ENCODE results near the gene ARMC12. TPM values are rescaled to one million over a fixed set of nuclear protein-coding genes. Genes with fewer than 3 reads are reported as not detected.
A peak's percentile ranks its signal among the peaks of the same experiment; 100 is the strongest.

ARMC12 gene
- total and polyA plus RNA-seq, 2 of the 13 experiments (the other 11 are each of a cell fraction or from before 2014, with no cell fraction given) = 1.3 TPM; not detected in 1

GRCh38 chr6:35722121-35722761 lies 14.6 kb upstream of the ARMC12 start (continued):
- TF ChIP-seq POGZ (CRISPR knock-in tag; IDR thresholded peaks at IDR 0.05) = no peak
- 0 out of 2 replicates have a peak, but pooled peaks have one; percentile 23 for TF ChIP-seq ZNF768 (CRISPR knock-in tag; IDR thresholded peaks at IDR 0.05)
- TF ChIP-seq IKZF5 (CRISPR knock-in tag; IDR thresholded peaks at IDR 0.05) = 0 out of 2 replicates have a peak, but pooled peaks have one; percentile 28
- TF ChIP-seq ZNF510 (CRISPR knock-in tag; IDR thresholded peaks at IDR 0.05; ENCODE audit: low read depth) = no peak; the same call in 1 of the 2 replicates
- peak; percentile 25; the same call in 1 of the 2 replicates for TF ChIP-seq ZNF766 (CRISPR knock-in tag; IDR thresholded peaks at IDR 0.05; ENCODE audit: borderline replicate concordance)
- no peak for TF ChIP-seq ZNF337 (CRISPR knock-in tag; IDR thresholded peaks at IDR 0.05; ENCODE audit: borderline replicate concordance, low read depth)
- no peak for TF ChIP-seq THAP11 (CRISPR knock-in tag; IDR thresholded peaks at IDR 0.05)
- TF ChIP-seq ZNF660 (CRISPR knock-in tag; IDR thresholded peaks at IDR 0.05; ENCODE audit: borderline replicate concordance, low read depth) = no peak
- TF ChIP-seq ZNF441 (CRISPR knock-in tag; IDR thresholded peaks at IDR 0.05; ENCODE audit: borderline replicate concordance) = 0 out of 2 replicates have a peak, but pooled peaks have one; percentile 53
- no peak for TF ChIP-seq ZIK1 (CRISPR knock-in tag; IDR thresholded peaks at IDR 0.05; ENCODE audit: borderline replicate concordance, low read depth)
- no peak for TF ChIP-seq ZNF513 (CRISPR knock-in tag; conservative IDR thresholded peaks at IDR 0.05)
- TF ChIP-seq MAFF (IDR thresholded peaks at IDR 0.05; ENCODE audit: low read depth, low read length) = no peak
- no peak for TF ChIP-seq ZBTB7B (CRISPR knock-in tag; IDR thresholded peaks at IDR 0.05)
- TF ChIP-seq IRF9 (CRISPR knock-in tag; IDR thresholded peaks at IDR 0.05; ENCODE audit: borderline replicate concordance) = peak; percentile 36; the same call in 1 of the 2 replicates
- TF ChIP-seq ZFYVE20 (CRISPR knock-in tag; IDR thresholded peaks at IDR 0.05; ENCODE audit: borderline replicate concordance, low read depth) = no peak
- TF ChIP-seq ZNF678 (CRISPR knock-in tag; IDR thresholded peaks at IDR 0.05) = peak; percentile 27; the same call in 1 of the 2 replicates
- TF ChIP-seq DNMT3B (CRISPR knock-in tag; conservative IDR thresholded peaks at IDR 0.05) = no peak
- no peak for TF ChIP-seq ZNF75D (CRISPR knock-in tag; IDR thresholded peaks at IDR 0.05; ENCODE audit: borderline replicate concordance)
- TF ChIP-seq MXI1 (IDR thresholded peaks at IDR 0.05; ENCODE audit: borderline replicate concordance, low read depth, low read length) = no peak
- peak; percentile 72; the same call in 1 of the 2 replicates for TF ChIP-seq DMAP1 (CRISPR knock-in tag; IDR thresholded peaks at IDR 0.05)
- no peak for TF ChIP-seq TCF7L2 (IDR thresholded peaks at IDR 0.05; ENCODE audit: low read depth, low read length)
- TF ChIP-seq REST (IDR thresholded peaks at IDR 0.05; ENCODE audit: borderline replicate concordance in 1 of 2, low read depth in 1 of 2, low read length in 2 of 2) = no peak
- no peak for TF ChIP-seq GTF2F1 (IDR thresholded peaks at IDR 0.05; ENCODE audit: low read length)

Data from HepG2 (cell line).